ENCODE data around the gene FOXM1.

The FOXM1 gene, protein sequence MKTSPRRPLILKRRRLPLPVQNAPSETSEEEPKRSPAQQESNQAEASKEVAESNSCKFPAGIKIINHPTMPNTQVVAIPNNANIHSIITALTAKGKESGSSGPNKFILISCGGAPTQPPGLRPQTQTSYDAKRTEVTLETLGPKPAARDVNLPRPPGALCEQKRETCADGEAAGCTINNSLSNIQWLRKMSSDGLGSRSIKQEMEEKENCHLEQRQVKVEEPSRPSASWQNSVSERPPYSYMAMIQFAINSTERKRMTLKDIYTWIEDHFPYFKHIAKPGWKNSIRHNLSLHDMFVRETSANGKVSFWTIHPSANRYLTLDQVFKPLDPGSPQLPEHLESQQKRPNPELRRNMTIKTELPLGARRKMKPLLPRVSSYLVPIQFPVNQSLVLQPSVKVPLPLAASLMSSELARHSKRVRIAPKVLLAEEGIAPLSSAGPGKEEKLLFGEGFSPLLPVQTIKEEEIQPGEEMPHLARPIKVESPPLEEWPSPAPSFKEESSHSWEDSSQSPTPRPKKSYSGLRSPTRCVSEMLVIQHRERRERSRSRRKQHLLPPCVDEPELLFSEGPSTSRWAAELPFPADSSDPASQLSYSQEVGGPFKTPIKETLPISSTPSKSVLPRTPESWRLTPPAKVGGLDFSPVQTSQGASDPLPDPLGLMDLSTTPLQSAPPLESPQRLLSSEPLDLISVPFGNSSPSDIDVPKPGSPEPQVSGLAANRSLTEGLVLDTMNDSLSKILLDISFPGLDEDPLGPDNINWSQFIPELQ

GRCh38 chr12:2877047-2877952, at the start of gene FOXM1, which contains the start of gene RHNO1:
TSS of gene FOXM1 (minus strand) at chr12:2877174. CDS start at chr12:2874478, 2,696 bp downstream.
TSS of gene RHNO1 (plus strand) at chr12:2877223. CDS start at chr12:2885367, 8,144 bp downstream.
- Histone ChIP-seq H3K4me1 (ENCODE audit: insufficient read depth, insufficient read length) (peaks cover 6% of the 10 kb centered on the region), H3K9me3 (ENCODE audit: insufficient read depth, low read length) (no peaks in the 10 kb centered on the region), H3K27me3 (ENCODE audit: insufficient read depth, insufficient read length) (no peaks in the 10 kb centered on the region), H3K9ac (ENCODE audit: insufficient read length, low read depth) (peak within 1 kb of the TSS; percentile 100), H3K4me3 (ENCODE audit: insufficient read length, low read depth) (peak within 1 kb of the TSS; percentile 99), H3K36me3 (ENCODE audit: insufficient read depth, insufficient read length, low read length) (peaks cover 54% of the 10 kb centered on the region)
- TF ChIP-seq ZNF274 (IDR thresholded peaks at IDR 0.05; ENCODE audit: low read depth, low read length) (no peak), SUZ12 (IDR thresholded peaks at IDR 0.05; ENCODE audit: extremely low read depth, insufficient read depth, insufficient read length) (no peak), YY1 (IDR thresholded peaks at IDR 0.05; ENCODE audit: insufficient read depth, insufficient read length) (peak; percentile 51)
- peak; percentile 99 for DNase-seq (ENCODE audit: low read depth, low spot score)

- Histone ChIP-seq H3K9me3 (ENCODE audit: insufficient read depth, low read length) (no peaks in the 10 kb centered on the region), H3K4me3 (ENCODE audit: insufficient read length, low read depth) (no peak overlapping the region), H3K36me3 (ENCODE audit: insufficient read depth, insufficient read length, low read length) (peaks cover 82% of the 10 kb centered on the region), H3K4me1 (ENCODE audit: insufficient read depth, insufficient read length) (no peaks in the 10 kb centered on the region), H3K9ac (ENCODE audit: insufficient read length, low read depth) (no peak overlapping the region), H3K27me3 (ENCODE audit: insufficient read depth, insufficient read length) (no peaks in the 10 kb centered on the region)
- no peak for DNase-seq (ENCODE audit: low read depth, low spot score)
- TF ChIP-seq SUZ12 (IDR thresholded peaks at IDR 0.05; ENCODE audit: extremely low read depth, insufficient read depth, insufficient read length) (no peak), YY1 (IDR thresholded peaks at IDR 0.05; ENCODE audit: insufficient read depth, insufficient read length) (no peak), ZNF274 (IDR thresholded peaks at IDR 0.05; ENCODE audit: low read depth, low read length) (no peak)
Observed at GRCh38 chr12:2925322-2925995, 48.5 kb upstream of the FOXM1 start.

GRCh38 chr12:2924019-2924418, 47.0 kb upstream of the FOXM1 start:
- DNase-seq (ENCODE audit: low read depth, low spot score), result no peak
- Histone ChIP-seq H3K4me1 (ENCODE audit: insufficient read depth, insufficient read length) (no peaks in the 10 kb centered on the region), H3K9me3 (ENCODE audit: insufficient read depth, low read length) (no peaks in the 10 kb centered on the region), H3K36me3 (ENCODE audit: insufficient read depth, insufficient read length, low read length) (peaks cover 82% of the 10 kb centered on the region), H3K9ac (ENCODE audit: insufficient read length, low read depth) (no peak overlapping the region), H3K4me3 (ENCODE audit: insufficient read length, low read depth) (no peak overlapping the region), H3K27me3 (ENCODE audit: insufficient read depth, insufficient read length) (no peaks in the 10 kb centered on the region)
- TF ChIP-seq SUZ12 (IDR thresholded peaks at IDR 0.05; ENCODE audit: extremely low read depth, insufficient read depth, insufficient read length), result no peak

DNA sequence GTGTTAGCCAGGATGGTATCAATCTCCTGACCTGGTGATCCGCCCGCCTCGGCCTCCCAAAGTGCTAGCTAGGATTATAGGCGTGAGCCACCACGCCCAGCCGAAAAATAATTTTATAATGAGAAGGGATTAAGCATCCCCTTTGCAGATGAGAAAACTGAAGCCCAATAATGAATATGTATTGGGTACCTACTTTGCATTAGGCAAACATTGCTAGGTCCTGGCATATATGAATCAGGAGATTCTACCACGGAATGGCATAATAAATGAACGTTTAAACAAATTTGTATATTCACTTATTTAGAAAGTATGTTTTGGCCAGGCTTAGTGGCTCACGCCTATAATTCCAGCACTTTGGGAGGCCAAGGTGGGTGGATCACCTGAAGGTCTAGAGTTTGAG, 46.1 kb upstream of the FOXM1 start:
- no peak for DNase-seq (ENCODE audit: low read depth, low spot score)
- Histone ChIP-seq H3K4me3 (ENCODE audit: insufficient read length, low read depth) (no peak overlapping the region), H3K9me3 (ENCODE audit: insufficient read depth, low read length) (no peaks in the 10 kb centered on the region), H3K36me3 (ENCODE audit: insufficient read depth, insufficient read length, low read length) (peaks cover 85% of the 10 kb centered on the region), H3K4me1 (ENCODE audit: insufficient read depth, insufficient read length) (no peaks in the 10 kb centered on the region), H3K9ac (ENCODE audit: insufficient read length, low read depth) (no peak overlapping the region), H3K27me3 (ENCODE audit: insufficient read depth, insufficient read length) (no peaks in the 10 kb centered on the region)
- TF ChIP-seq ZNF274 (IDR thresholded peaks at IDR 0.05; ENCODE audit: low read depth, low read length) (no peak), YY1 (IDR thresholded peaks at IDR 0.05; ENCODE audit: insufficient read depth, insufficient read length) (no peak), SUZ12 (IDR thresholded peaks at IDR 0.05; ENCODE audit: extremely low read depth, insufficient read depth, insufficient read length) (no peak)

- Histone ChIP-seq H3K4me3 (ENCODE audit: insufficient read length, low read depth) (no peak overlapping the region), H3K4me1 (ENCODE audit: insufficient read depth, insufficient read length) (no peaks in the 10 kb centered on the region), H3K27me3 (ENCODE audit: insufficient read depth, insufficient read length) (no peaks in the 10 kb centered on the region), H3K36me3 (ENCODE audit: insufficient read depth, insufficient read length, low read length) (peaks cover 80% of the 10 kb centered on the region), H3K9ac (ENCODE audit: insufficient read length, low read depth) (no peak overlapping the region), H3K9me3 (ENCODE audit: insufficient read depth, low read length) (no peaks in the 10 kb centered on the region)
- TF ChIP-seq SUZ12 (IDR thresholded peaks at IDR 0.05; ENCODE audit: extremely low read depth, insufficient read depth, insufficient read length) (no peak), ZNF274 (IDR thresholded peaks at IDR 0.05; ENCODE audit: low read depth, low read length) (no peak), YY1 (IDR thresholded peaks at IDR 0.05; ENCODE audit: insufficient read depth, insufficient read length) (no peak)
- DNase-seq (ENCODE audit: low read depth, low spot score), result peak; percentile 92
Observed at GRCh38 chr12:2922329-2922728, 45.4 kb upstream of the FOXM1 start.

DNA sequence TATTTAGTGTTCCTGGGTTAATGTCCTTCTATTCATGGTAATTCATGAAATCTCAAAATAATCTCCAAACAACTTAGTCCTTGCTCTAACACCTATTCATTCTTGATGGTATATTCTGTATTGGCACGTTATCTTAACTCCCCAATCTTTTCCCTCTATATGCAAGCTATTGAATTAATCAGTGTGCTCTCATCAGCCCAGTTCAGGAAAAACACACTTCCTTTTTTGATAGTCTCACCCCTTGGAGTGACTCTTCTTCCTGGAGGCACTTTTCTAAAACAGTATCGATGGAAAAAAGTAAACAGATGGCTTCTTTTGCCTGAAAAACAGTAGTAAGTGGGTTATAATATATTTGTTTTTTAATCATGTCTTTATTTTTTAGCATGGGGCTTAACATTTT, 42.3 kb upstream of the FOXM1 start:
- no peak for DNase-seq (ENCODE audit: low read depth, low spot score)
- H3K9me3 ChIP-seq (ENCODE audit: insufficient read depth, low read length), result no peaks in the 10 kb centered on the region
- H3K36me3 ChIP-seq (ENCODE audit: insufficient read depth, insufficient read length, low read length), result peaks cover 75% of the 10 kb centered on the region
- H3K27me3 ChIP-seq (ENCODE audit: insufficient read depth, insufficient read length), result no peaks in the 10 kb centered on the region
- H3K9ac ChIP-seq (ENCODE audit: insufficient read length, low read depth), result no peak overlapping the region
- TF ChIP-seq ZNF274 (IDR thresholded peaks at IDR 0.05; ENCODE audit: low read depth, low read length) (no peak), SUZ12 (IDR thresholded peaks at IDR 0.05; ENCODE audit: extremely low read depth, insufficient read depth, insufficient read length) (no peak), YY1 (IDR thresholded peaks at IDR 0.05; ENCODE audit: insufficient read depth, insufficient read length) (no peak)
- H3K4me3 ChIP-seq (ENCODE audit: insufficient read length, low read depth), result no peak overlapping the region
- no peaks in the 10 kb centered on the region for H3K4me1 ChIP-seq (ENCODE audit: insufficient read depth, insufficient read length)
